Caco-2 (cell line): Measurements from ENCODE around the gene ABHD17C. TPM values are rescaled to one million over a fixed set of nuclear protein-coding genes. Genes with fewer than 3 reads are reported as not detected.
A peak's percentile ranks its signal among the peaks of the same experiment; 100 is the strongest.

Experiments
- BruUV-seq: library from RNA; stranded (reverse); fragments of 400-500 nt; replicated peaks from 2 replicates; lab custom pipeline; 2021; lab: Mats Ljungman, UMichigan
- CTCF ChIA-PET: fragments of 300-600 bp; sonication (Branson Sonifier 250); formaldehyde crosslinking; loops from one replicate; lab custom pipeline; 2022; ENCODE audit warnings: antibody characterized with exemption; lab: Charles Lee
- POLR2A ChIA-PET: fragments of 300-600 bp; sonication (Branson Sonifier 250); formaldehyde crosslinking; loops from one replicate; lab custom pipeline; 2022; ENCODE audit warnings: antibody characterized with exemption; lab: Charles Lee
- DNase-seq, 2 experiments: peaks; one replicate each; pipeline versions ENCODE4 v3.0.0 to v3.0.0-alpha.2; 2020 to 2022
- H3K27me3 ChIP-seq: replicated peaks from 2 replicates; pipeline ENCODE4 v1.6.0; 2011; ENCODE audit warnings: low read length; ENCODE audit not compliant: control insufficient read depth, insufficient read depth
- H3K36me3 ChIP-seq: 2 replicates; pipeline ENCODE4 v1.5.1; 2011; ENCODE audit warnings: low read length; ENCODE audit not compliant: control insufficient read depth, insufficient read depth
- H3K4me1 ChIP-seq: fragments of 250-450 bp; sonication (Bioruptor Pico); 2 replicates; pipeline ENCODE4 v1.5.1; 2020; ENCODE audit warnings: mild to moderate bottlenecking
- H3K4me3 ChIP-seq: 2 replicates; pipeline ENCODE4 v1.5.1; 2011; ENCODE audit warnings: low read depth, mild to moderate bottlenecking, control low read depth, low read length
- H3K9me3 ChIP-seq: fragments of 250-450 bp; sonication (Bioruptor Pico); 2 replicates; pipeline ENCODE4 v1.5.1; 2020; ENCODE audit warnings: mild to moderate bottlenecking, moderate library complexity
- H3K27ac Mint-ChIP-seq: one replicate; pipeline ENCODE4 v1.8.0; 2022; ENCODE audit warnings: mixed read lengths; ENCODE audit not compliant: unreplicated experiment
- H3K27me3 Mint-ChIP-seq: one replicate; pipeline ENCODE4 v1.8.0; 2022; ENCODE audit warnings: mixed read lengths; ENCODE audit not compliant: insufficient read depth, unreplicated experiment
- H3K36me3 Mint-ChIP-seq: one replicate; pipeline ENCODE4 v1.8.0; 2022; ENCODE audit warnings: mild to moderate bottlenecking, mixed read lengths; ENCODE audit not compliant: insufficient read depth, unreplicated experiment
- H3K4me1 Mint-ChIP-seq: one replicate; pipeline ENCODE4 v1.8.0; 2022; ENCODE audit warnings: low read depth, mixed read lengths; ENCODE audit not compliant: unreplicated experiment
- H3K4me3 Mint-ChIP-seq: one replicate; pipeline ENCODE4 v1.8.0; 2022; ENCODE audit warnings: mild to moderate bottlenecking, moderate library complexity, mixed read lengths; ENCODE audit not compliant: unreplicated experiment
- H3K9me3 Mint-ChIP-seq: one replicate; pipeline ENCODE4 v1.8.0; 2022; ENCODE audit warnings: mixed read lengths; ENCODE audit not compliant: unreplicated experiment
- CTCF ChIP-seq, 2 experiments: fragments of 200-600 bp in 1 of 2; IDR thresholded peaks; 1 replicate in 1 of 2; 2 replicates in 1 of 2; pipeline versions ENCODE4 v1.5.1 to v1.8.0; 2011 to 2022; ENCODE audit warnings: antibody characterized with exemption in 1 of 2, control low read depth in 1 of 2, inconsistent platforms in 1 of 2, low read depth in 1 of 2, low read length in 1 of 2, mild to moderate bottlenecking in 1 of 2, moderate library complexity in 1 of 2; ENCODE audit not compliant: insufficient read depth in 1 of 2, severe bottlenecking in 1 of 2, unreplicated experiment in 1 of 2
- intact Hi-C: fragments of 100-400 bp; cut with micrococcal nuclease; formaldehyde crosslinking; loops from one replicate; pipeline ENCODE4 v1.10.0; 2022; ENCODE audit not compliant: unreplicated experiment
- total RNA-seq: library from RNA; stranded (reverse); gene quantifications from 2 replicates; pipeline ENCODE4 v1.2.3, GENCODE V29; 2022

The ABHD17C gene
- total RNA-seq, 1 experiment from 2014 or later: 25.0 TPM

GRCh38 chr15:80679167-80679803, 15.8 kb upstream of the ABHD17C start:
- no peaks in the 10 kb centered on the region for H3K9me3 ChIP-seq
- H3K27ac Mint-ChIP-seq: peak overlapping the region; percentile 60
- H3K9me3 Mint-ChIP-seq: no peaks in the 10 kb centered on the region
- CTCF ChIA-PET: interaction anchor here (0.7 to 1.6 kb wide), 4 partner anchors 12 to 1127 kb away, joined by 3 to 6 read pairs (median 4); no protein-coding TSS in a partner anchor
- peaks cover 29% of the 10 kb centered on the region for H3K4me1 ChIP-seq
- no peaks in the 10 kb centered on the region for H3K27me3 ChIP-seq
- DNase-seq: peak; percentile 58 to 69
- no peaks in the 10 kb centered on the region for H3K27me3 Mint-ChIP-seq
- BruUV-seq: no TSS peak
- peaks cover 42% of the 10 kb centered on the region for H3K4me1 Mint-ChIP-seq
- H3K4me3 ChIP-seq: no peak overlapping the region
- H3K4me3 Mint-ChIP-seq: no peak overlapping the region
- POLR2A ChIA-PET: no interaction called here
- no peak for TF ChIP-seq CTCF (IDR thresholded peaks at IDR 0.05; ENCODE audit: insufficient read depth in 1 of 2, low read depth in 1 of 2, low read length in 1 of 2, severe bottlenecking in 1 of 2, unreplicated experiment in 1 of 2)
- intact Hi-C loops: no loop called here
- no peaks in the 10 kb centered on the region for H3K36me3 ChIP-seq
- no peaks in the 10 kb centered on the region for H3K36me3 Mint-ChIP-seq

GRCh38 chr15:80679804-80680175, 15.3 kb upstream of the ABHD17C start:
- no peak for DNase-seq
- Mint-ChIP-seq H3K27me3 (no peaks in the 10 kb centered on the region), H3K36me3 (no peaks in the 10 kb centered on the region), H3K4me1 (peaks cover 44% of the 10 kb centered on the region), H3K9me3 (no peaks in the 10 kb centered on the region), H3K4me3 (no peak overlapping the region), H3K27ac (peak overlapping the region; percentile 60)
- no peak for TF ChIP-seq CTCF (IDR thresholded peaks at IDR 0.05; ENCODE audit: insufficient read depth in 1 of 2, low read depth in 1 of 2, low read length in 1 of 2, severe bottlenecking in 1 of 2, unreplicated experiment in 1 of 2)
- Histone ChIP-seq H3K27me3 (no peaks in the 10 kb centered on the region), H3K4me3 (no peak overlapping the region), H3K36me3 (no peaks in the 10 kb centered on the region), H3K9me3 (no peaks in the 10 kb centered on the region), H3K4me1 (peaks cover 34% of the 10 kb centered on the region)
- CTCF ChIA-PET: interaction anchor here (0.9 to 1.6 kb wide), 3 partner anchors 11 to 97 kb away, joined by 3 to 5 read pairs (median 4); no protein-coding TSS in a partner anchor
- POLR2A ChIA-PET: no interaction called here
- BruUV-seq: no TSS peak
- intact Hi-C loops: no loop called here

GRCh38 chr15:80682201-80682600, 12.9 kb upstream of the ABHD17C start:
- Histone ChIP-seq H3K4me3 (no peak overlapping the region), H3K9me3 (no peaks in the 10 kb centered on the region), H3K27me3 (no peaks in the 10 kb centered on the region), H3K36me3 (no peaks in the 10 kb centered on the region), H3K4me1 (peaks cover 41% of the 10 kb centered on the region)
- no peaks in the 10 kb centered on the region for H3K27me3 Mint-ChIP-seq
- ChIA-PET POLR2A (no interaction called here), CTCF (no interaction called here)
- H3K27ac Mint-ChIP-seq: no peak overlapping the region
- H3K9me3 Mint-ChIP-seq: no peaks in the 10 kb centered on the region
- intact Hi-C loops: no loop called here
- BruUV-seq: no TSS peak
- no peak for DNase-seq
- H3K4me3 Mint-ChIP-seq: no peak overlapping the region
- H3K4me1 Mint-ChIP-seq: peaks cover 38% of the 10 kb centered on the region
- TF ChIP-seq CTCF (IDR thresholded peaks at IDR 0.05; ENCODE audit: insufficient read depth in 1 of 2, low read depth in 1 of 2, low read length in 1 of 2, severe bottlenecking in 1 of 2, unreplicated experiment in 1 of 2): no peak
- no peaks in the 10 kb centered on the region for H3K36me3 Mint-ChIP-seq
